GM10847 (cell line): ENCODE measurements around the gene TRIM40.

Experiments
- POLR2A ChIP-seq: IDR thresholded peaks from 2 replicates; pipeline ENCODE4 v1.6.1; 2011; ENCODE audit not compliant: insufficient read length; ENCODE audit errors: extremely low read depth

Gene TRIM40

GRCh38 chr6:30135757-30136156 lies at the start of gene TRIM40:
TRIM40 (plus strand) TSS chr6:30136140; CDS start chr6:30137037, 897 bp downstream.
- TF ChIP-seq POLR2A = no peak

GRCh38 chr6:30087876-30088275 lies 48.1 kb upstream of the TRIM40 start:
- no peak for TF ChIP-seq POLR2A

- TF ChIP-seq POLR2A = no peak
These were observed 44.2 kb upstream of the TRIM40 start for GRCh38 chr6:30091577-30092381.

GRCh38 chr6:30092852-30093543 lies 42.9 kb upstream of the TRIM40 start:
- no peak for TF ChIP-seq POLR2A

- TF ChIP-seq POLR2A = no peak
These were observed 41.8 kb upstream of the TRIM40 start for GRCh38 chr6:30093951-30094661.

DNA sequence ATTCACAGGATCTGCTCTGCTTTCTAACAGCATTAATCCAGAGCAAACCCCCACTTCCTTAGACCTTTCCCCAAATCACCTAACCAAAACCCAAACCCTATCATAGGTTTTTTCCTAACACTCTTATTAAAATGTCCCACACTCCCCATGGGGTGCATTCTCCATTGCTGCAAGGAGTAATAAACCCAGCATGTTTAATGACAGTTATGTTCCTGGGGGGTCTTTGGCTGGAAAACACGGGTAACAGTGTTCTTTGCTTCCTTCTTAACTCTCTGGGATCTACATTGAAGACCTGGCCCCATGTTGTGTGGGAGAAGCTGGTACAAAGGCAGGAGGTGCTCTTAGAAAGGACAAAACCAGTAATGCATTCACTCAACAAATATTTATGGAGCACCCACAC lies 39.1 kb upstream of the TRIM40 start:
- no peak for TF ChIP-seq POLR2A

GRCh38 chr6:30097902-30098768 lies 37.8 kb upstream of the TRIM40 start:
- TF ChIP-seq POLR2A = no peak

- TF ChIP-seq POLR2A = no peak
These were observed 35.8 kb upstream of the TRIM40 start for GRCh38 chr6:30100154-30100553.

- no peak for TF ChIP-seq POLR2A
These were observed 35.1 kb upstream of the TRIM40 start for GRCh38 chr6:30100585-30101443.

- no peak for TF ChIP-seq POLR2A
These were observed 34.2 kb upstream of the TRIM40 start for GRCh38 chr6:30101444-30102413.

DNA sequence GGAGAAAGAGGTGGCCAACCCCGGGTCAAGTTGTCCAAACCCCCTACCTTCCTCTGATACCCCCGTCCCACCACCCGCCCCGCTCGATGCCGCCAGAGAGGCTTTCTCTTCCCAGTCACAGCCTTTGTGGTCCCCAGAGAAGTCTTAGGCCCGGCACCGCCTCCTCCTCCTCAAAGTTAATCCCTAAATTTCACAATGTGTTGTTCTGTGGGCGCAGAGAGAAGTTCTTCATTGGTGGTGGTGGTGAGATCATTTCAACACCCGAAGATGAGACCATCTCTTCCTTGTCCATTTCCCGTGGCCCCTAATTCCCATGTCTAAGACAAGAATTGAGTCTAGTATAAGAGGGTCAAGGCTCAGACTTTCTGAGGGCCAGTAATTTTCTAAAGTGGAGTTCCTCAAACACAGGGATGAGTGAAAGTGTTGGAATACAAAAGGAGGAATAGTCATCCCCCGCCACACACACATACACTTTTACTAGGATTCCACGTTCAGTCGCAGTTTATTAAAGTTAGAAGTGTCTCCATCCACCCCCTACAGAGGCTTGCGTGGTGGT lies 33.4 kb upstream of the TRIM40 start:
- no peak for TF ChIP-seq POLR2A
